Stimulated activated CD8-positive, alpha-beta memory T cell treated with anti-CD3 and anti-CD28 coated beads, Interleukin-7, amount 100 ng/mL, for 1 hour (primary cell): Measurements from ENCODE around the gene PTGS1.
"Not testable (repeated sequence)": the region's sequence is repeated elsewhere in the genome, so short reads cannot be mapped to it uniquely, and the experiment has no call there.

Experiments used
- DNase-seq, 2 donors: peaks; one replicate each; pipeline ENCODE4 v3.0.0-alpha.2; 2020; ENCODE audit warnings: low read depth in 2 of 2

The PTGS1 gene

GRCh38 chr9:122398371-122398924 lies 27.6 kb downstream of the PTGS1 start:
- no peak for DNase-seq

GRCh38 chr9:122401896-122402295 lies 31.1 kb downstream of the PTGS1 start:
- no peak for DNase-seq

- DNase-seq, result no peak
Measured at GRCh38 chr9:122402403-122402871, 31.6 kb downstream of the PTGS1 start.

GRCh38 chr9:122402874-122403273 lies 32.0 kb downstream of the PTGS1 start:
- no peak for DNase-seq

GRCh38 chr9:122403381-122404000 lies 32.7 kb downstream of the PTGS1 start:
- no peak for DNase-seq

- not testable (repeated sequence) for DNase-seq
Measured at GRCh38 chr9:122405304-122406069, 34.7 kb downstream of the PTGS1 start.

- DNase-seq, result no peak
Measured at GRCh38 chr9:122406070-122406890, 35.5 kb downstream of the PTGS1 start.

- not testable (repeated sequence) for DNase-seq
Measured at GRCh38 chr9:122414108-122414507, 43.3 kb downstream of the PTGS1 start.

GRCh38 chr9:122418016-122418415 lies 47.2 kb downstream of the PTGS1 start:
- DNase-seq, result no peak

GRCh38 chr9:122420315-122420714 lies 49.5 kb downstream of the PTGS1 start:
- DNase-seq, result no peak

- no peak for DNase-seq
Measured at GRCh38 chr9:122425087-122425486, 54.3 kb downstream of the PTGS1 start.

GRCh38 chr9:122426723-122427122 lies 55.9 kb downstream of the PTGS1 start:
- no peak for DNase-seq

GRCh38 chr9:122442568-122442967 lies 71.7 kb downstream of the PTGS1 start:
- DNase-seq, result no peak

- no peak for DNase-seq
Measured at GRCh38 chr9:122444041-122444733, 73.4 kb downstream of the PTGS1 start.
